Measurements from ENCODE around the gene KCTD2. TPM values are rescaled to one million over a fixed set of nuclear protein-coding genes. Genes with fewer than 3 reads are reported as not detected.
A peak's percentile ranks its signal among the peaks of the same experiment; 100 is the strongest.

KCTD2 gene
- total RNA-seq, 2 donors from 2014 or later, result 14.8 to 18.1 TPM

DNA sequence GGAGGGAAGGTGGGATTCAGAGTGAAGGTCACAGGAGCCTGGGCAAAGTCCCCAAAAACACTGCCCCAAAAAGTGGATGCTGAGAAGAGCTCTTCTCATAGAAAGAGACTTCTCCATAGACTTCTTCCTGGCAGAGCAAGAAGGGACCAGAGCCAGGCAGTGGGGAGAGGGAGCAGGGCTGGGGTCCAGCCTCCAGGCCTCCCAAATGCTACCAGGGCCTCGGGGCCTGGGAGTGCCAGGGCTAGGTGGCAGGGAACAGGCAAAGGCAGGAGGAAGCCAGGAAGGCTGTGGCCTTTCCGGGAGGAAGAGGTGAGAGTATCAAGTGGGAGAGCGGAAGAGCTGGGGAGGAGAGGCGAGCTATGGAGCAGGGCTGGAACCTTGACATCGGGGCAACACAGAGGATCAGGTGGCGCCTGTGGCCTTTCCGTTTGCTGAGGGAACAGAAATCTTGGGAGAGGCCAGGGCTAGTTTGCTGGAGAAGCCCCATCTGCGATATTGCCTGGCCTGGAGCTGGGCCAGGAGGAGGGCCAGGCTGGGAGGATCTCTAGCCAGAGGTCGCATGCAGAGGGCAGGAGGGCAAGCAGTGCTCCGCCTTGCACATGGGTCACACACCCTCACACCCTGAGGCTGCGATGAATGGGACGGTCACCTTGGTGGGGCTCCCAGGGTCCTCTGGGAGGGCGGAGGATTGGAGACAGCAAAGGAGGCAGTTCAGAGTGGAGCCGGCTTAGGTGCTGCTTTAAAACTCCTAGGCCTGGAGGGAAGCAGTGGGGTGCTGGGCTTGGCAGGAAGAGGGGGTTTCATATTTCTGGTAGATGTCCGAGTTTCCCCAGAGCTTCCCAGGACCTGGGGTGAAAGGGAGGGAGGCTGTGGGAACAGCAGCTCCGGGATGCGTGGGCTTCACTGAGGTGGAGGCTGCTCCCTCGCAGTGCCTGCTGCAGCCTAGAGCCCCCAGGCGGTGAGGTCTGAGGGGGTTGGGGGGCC is 44.1 kb downstream of the KCTD2 start:
- Histone ChIP-seq H3K9ac (ENCODE audit: low read depth in 2 of 2, low read length in 2 of 2) (peak overlapping the region; percentile 61 to 89), H3K27me3 (no peaks in the 10 kb centered on the region), H3K9me3 (no peaks in the 10 kb centered on the region), H3K36me3 (no peaks in the 10 kb centered on the region), H3K4me1 (peaks cover 35% of the 10 kb centered on the region), H3K27ac (peak overlapping the region; percentile 99), H3K4me3 (no peak overlapping the region)
- peak; percentile 87 for DNase-seq
- intact Hi-C loops (cut with DNase I), result no loop called here
- TF ChIP-seq, protein P1, sequence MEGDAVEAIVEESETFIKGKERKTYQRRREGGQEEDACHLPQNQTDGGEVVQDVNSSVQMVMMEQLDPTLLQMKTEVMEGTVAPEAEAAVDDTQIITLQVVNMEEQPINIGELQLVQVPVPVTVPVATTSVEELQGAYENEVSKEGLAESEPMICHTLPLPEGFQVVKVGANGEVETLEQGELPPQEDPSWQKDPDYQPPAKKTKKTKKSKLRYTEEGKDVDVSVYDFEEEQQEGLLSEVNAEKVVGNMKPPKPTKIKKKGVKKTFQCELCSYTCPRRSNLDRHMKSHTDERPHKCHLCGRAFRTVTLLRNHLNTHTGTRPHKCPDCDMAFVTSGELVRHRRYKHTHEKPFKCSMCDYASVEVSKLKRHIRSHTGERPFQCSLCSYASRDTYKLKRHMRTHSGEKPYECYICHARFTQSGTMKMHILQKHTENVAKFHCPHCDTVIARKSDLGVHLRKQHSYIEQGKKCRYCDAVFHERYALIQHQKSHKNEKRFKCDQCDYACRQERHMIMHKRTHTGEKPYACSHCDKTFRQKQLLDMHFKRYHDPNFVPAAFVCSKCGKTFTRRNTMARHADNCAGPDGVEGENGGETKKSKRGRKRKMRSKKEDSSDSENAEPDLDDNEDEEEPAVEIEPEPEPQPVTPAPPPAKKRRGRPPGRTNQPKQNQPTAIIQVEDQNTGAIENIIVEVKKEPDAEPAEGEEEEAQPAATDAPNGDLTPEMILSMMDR (IDR thresholded peaks at IDR 0.05), result no peak

GRCh38 chr17:75091855-75092327 is 44.9 kb downstream of the KCTD2 start:
- peak overlapping the region; percentile 99 for H3K27ac ChIP-seq
- H3K4me3 ChIP-seq, result no peak overlapping the region
- H3K9me3 ChIP-seq, result no peaks in the 10 kb centered on the region
- TF ChIP-seq, protein P1 (IDR thresholded peaks at IDR 0.05), result no peak
- DNase-seq, result peak; percentile 81
- peak overlapping the region; percentile 61 to 89 for H3K9ac ChIP-seq (ENCODE audit: low read depth in 2 of 2, low read length in 2 of 2)
- no peaks in the 10 kb centered on the region for H3K27me3 ChIP-seq
- peaks cover 35% of the 10 kb centered on the region for H3K4me1 ChIP-seq
- intact Hi-C loops (cut with DNase I), result no loop called here
- no peaks in the 10 kb centered on the region for H3K36me3 ChIP-seq

DNA sequence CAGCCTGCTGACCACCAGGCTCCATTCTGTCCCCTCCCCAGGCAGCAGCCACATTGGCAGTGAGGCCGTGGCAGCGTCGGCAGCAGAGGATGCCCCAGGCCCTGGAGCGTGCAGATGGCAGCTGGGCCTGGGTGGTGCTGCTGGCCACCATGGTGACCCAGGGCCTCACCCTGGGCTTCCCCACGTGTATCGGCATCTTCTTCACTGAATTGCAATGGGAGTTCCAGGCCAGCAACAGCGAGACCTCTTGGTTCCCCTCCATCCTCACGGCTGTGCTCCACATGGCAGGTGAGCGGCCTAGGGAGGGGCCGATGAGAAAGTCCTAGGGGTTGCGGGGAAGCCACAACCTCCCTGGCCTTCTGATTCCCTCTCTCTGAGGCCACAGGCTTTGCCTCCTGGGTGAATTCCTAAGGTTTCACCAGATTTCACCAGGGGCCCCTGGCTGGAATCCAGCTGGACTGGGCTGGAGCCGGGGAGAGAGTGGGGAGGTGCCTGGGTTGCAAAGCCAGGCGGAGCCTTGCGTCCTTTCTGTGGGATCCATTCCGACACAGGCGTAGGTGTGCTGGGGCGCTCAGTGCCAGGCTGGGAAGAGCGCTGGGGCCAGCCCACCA is 46.6 kb downstream of the KCTD2 start:
- no peaks in the 10 kb centered on the region for H3K27me3 ChIP-seq
- no peaks in the 10 kb centered on the region for H3K36me3 ChIP-seq
- H3K9me3 ChIP-seq, result no peaks in the 10 kb centered on the region
- H3K4me1 ChIP-seq, result peaks cover 28% of the 10 kb centered on the region
- H3K4me3 ChIP-seq, result no peak overlapping the region
- TF ChIP-seq, protein P1 (IDR thresholded peaks at IDR 0.05), result no peak
- no peak overlapping the region for H3K27ac ChIP-seq
- H3K9ac ChIP-seq (ENCODE audit: low read depth in 2 of 2, low read length in 2 of 2), result peak overlapping the region; percentile 66 to 89
- DNase-seq, result no peak
- intact Hi-C loops (cut with DNase I), result no loop called here

GRCh38 chr17:75094871-75095399 is 47.9 kb downstream of the KCTD2 start:
- H3K9me3 ChIP-seq, result no peaks in the 10 kb centered on the region
- peak overlapping the region; percentile 76 for H3K27ac ChIP-seq
- intact Hi-C loops (cut with DNase I), result no loop called here
- H3K27me3 ChIP-seq, result no peaks in the 10 kb centered on the region
- H3K4me1 ChIP-seq, result peaks cover 24% of the 10 kb centered on the region
- H3K9ac ChIP-seq (ENCODE audit: low read depth in 2 of 2, low read length in 2 of 2), result peak overlapping the region in 1 of 2 donors; percentile 51
- DNase-seq, result peak; percentile 49
- no peak overlapping the region for H3K4me3 ChIP-seq
- H3K36me3 ChIP-seq, result no peaks in the 10 kb centered on the region
- TF ChIP-seq, protein P1 (IDR thresholded peaks at IDR 0.05), result no peak

DNA sequence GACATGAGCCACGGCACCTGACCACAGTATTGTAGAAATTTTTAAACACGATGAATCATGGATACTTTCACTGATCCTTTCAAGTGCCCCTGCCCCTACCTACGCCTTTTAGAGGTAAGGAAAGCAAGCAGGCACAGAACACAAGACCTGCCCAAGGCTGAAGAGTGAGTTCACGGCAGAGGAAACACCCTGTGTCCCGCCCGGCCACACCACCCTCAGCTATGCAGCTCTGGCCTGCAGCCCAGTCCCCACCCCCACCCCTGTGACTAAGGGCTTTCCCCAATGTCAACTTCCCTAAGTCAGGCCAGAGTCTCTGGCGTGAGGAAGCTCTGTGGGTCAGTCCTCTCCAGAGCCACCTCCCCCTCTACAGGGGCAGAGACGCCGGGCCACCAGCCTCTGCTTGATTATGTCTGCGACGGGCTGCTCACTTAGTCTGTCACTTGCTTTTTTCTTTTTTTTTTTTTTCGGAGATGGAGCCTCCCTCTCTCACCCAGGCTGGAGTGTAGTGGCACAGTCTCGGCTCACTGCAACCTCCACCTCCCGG is 49.1 kb downstream of the KCTD2 start:
- DNase-seq, result peak; percentile 89
- Histone ChIP-seq H3K4me1 (peaks cover 11% of the 10 kb centered on the region), H3K4me3 (no peak overlapping the region), H3K27ac (peak overlapping the region; percentile 76), H3K36me3 (no peaks in the 10 kb centered on the region), H3K9me3 (no peaks in the 10 kb centered on the region), H3K9ac (ENCODE audit: low read depth in 2 of 2, low read length in 2 of 2) (peak overlapping the region in 1 of 2 donors; percentile 19), H3K27me3 (no peaks in the 10 kb centered on the region)
- TF ChIP-seq, protein P1 (IDR thresholded peaks at IDR 0.05), result no peak
- intact Hi-C loops (cut with DNase I), result no loop called here

All from colonic mucosa (tissue), 4 donors.